KMS-11 (cell line): ENCODE measurements around the gene MDFI.
A peak's percentile ranks its signal among the peaks of the same experiment; 100 is the strongest.

Experiments
- H2AFZ ChIP-seq: fragments of 200-600 bp; sonication (generic); 2 replicates; pipeline ENCODE4 v1.6.1; 2016; ENCODE audit warnings: antibody characterized with exemption, mixed run types, low read depth
- H3K27ac ChIP-seq: fragments of 200-600 bp; sonication (generic); 2 replicates; pipeline ENCODE4 v1.6.1; 2016; ENCODE audit warnings: mild to moderate bottlenecking, mixed run types
- H3K27me3 ChIP-seq: fragments of 200-600 bp; sonication (generic); 2 replicates; pipeline ENCODE4 v1.6.1; 2017; ENCODE audit warnings: mild to moderate bottlenecking, low read depth, mixed run types, moderate library complexity; ENCODE audit not compliant: insufficient read depth
- H3K36me3 ChIP-seq: fragments of 200-600 bp; sonication (generic); 2 replicates; pipeline ENCODE4 v1.6.1; 2017; ENCODE audit warnings: mild to moderate bottlenecking, mixed run types; ENCODE audit not compliant: insufficient read depth
- H3K4me1 ChIP-seq: fragments of 200-600 bp; sonication (generic); 2 replicates; pipeline ENCODE4 v1.6.1; 2016; ENCODE audit warnings: mild to moderate bottlenecking, low read depth, mixed run types; ENCODE audit not compliant: poor library complexity, severe bottlenecking
- H3K4me2 ChIP-seq: fragments of 200-600 bp; sonication (generic); 2 replicates; pipeline ENCODE4 v1.7.0; 2016; ENCODE audit warnings: mild to moderate bottlenecking, mixed run types
- H3K4me3 ChIP-seq: fragments of 200-600 bp; sonication (generic); IDR thresholded peaks from 2 replicates; pipeline ENCODE4 v1.6.1; 2017; ENCODE audit warnings: low read depth, low read length, mixed read lengths; ENCODE audit not compliant: insufficient read depth
- H3K79me2 ChIP-seq: fragments of 200-600 bp; sonication (generic); 2 replicates; pipeline ENCODE4 v1.6.1; 2016; ENCODE audit warnings: low read depth, mixed run types; ENCODE audit not compliant: insufficient read depth
- H3K9ac ChIP-seq: fragments of 200-600 bp; sonication (generic); 2 replicates; pipeline ENCODE4 v1.6.1; 2016; ENCODE audit warnings: mild to moderate bottlenecking, mixed run types
- H4K20me1 ChIP-seq: fragments of 200-600 bp; sonication (generic); 2 replicates; pipeline ENCODE4 v1.6.1; 2016; ENCODE audit warnings: mild to moderate bottlenecking, mixed run types; ENCODE audit not compliant: insufficient read depth
- CTCF ChIP-seq: fragments of 200-600 bp; sonication (generic); conservative IDR thresholded peaks from 2 replicates; pipeline ENCODE4 v1.6.1; 2017; ENCODE audit warnings: low read depth, mild to moderate bottlenecking, antibody characterized with exemption, low read length, moderate library complexity, mixed read lengths

The MDFI gene

GRCh38 chr6:41599852-41600445, 38.3 kb upstream of the MDFI start:
- H3K9ac ChIP-seq, result no peak overlapping the region
- no peaks in the 10 kb centered on the region for H4K20me1 ChIP-seq
- H3K4me1 ChIP-seq, result peaks cover 4% of the 10 kb centered on the region
- H2AFZ ChIP-seq, result no peak overlapping the region
- no peaks in the 10 kb centered on the region for H3K36me3 ChIP-seq
- H3K27me3 ChIP-seq, result no peaks in the 10 kb centered on the region
- H3K27ac ChIP-seq, result no peak overlapping the region
- no peak for TF ChIP-seq CTCF
- H3K79me2 ChIP-seq, result no peaks in the 10 kb centered on the region
- no peak overlapping the region for H3K4me2 ChIP-seq
- H3K4me3 ChIP-seq, result no peak overlapping the region

GRCh38 chr6:41600499-41601247, 37.6 kb upstream of the MDFI start:
- no peak for TF ChIP-seq CTCF
- Histone ChIP-seq H3K4me2 (no peak overlapping the region), H3K27me3 (no peaks in the 10 kb centered on the region), H3K4me1 (peaks cover 4% of the 10 kb centered on the region), H3K79me2 (no peaks in the 10 kb centered on the region), H3K9ac (no peak overlapping the region), H2AFZ (no peak overlapping the region), H3K4me3 (no peak overlapping the region), H3K27ac (no peak overlapping the region), H4K20me1 (no peaks in the 10 kb centered on the region), H3K36me3 (no peaks in the 10 kb centered on the region)

GRCh38 chr6:41601248-41601549, 37.1 kb upstream of the MDFI start:
- Histone ChIP-seq H3K27ac (no peak overlapping the region), H3K27me3 (no peaks in the 10 kb centered on the region), H2AFZ (no peak overlapping the region), H4K20me1 (no peaks in the 10 kb centered on the region), H3K9ac (no peak overlapping the region), H3K4me1 (peaks cover 4% of the 10 kb centered on the region), H3K79me2 (no peaks in the 10 kb centered on the region), H3K36me3 (no peaks in the 10 kb centered on the region), H3K4me2 (no peak overlapping the region), H3K4me3 (no peak overlapping the region)
- TF ChIP-seq CTCF, result no peak

GRCh38 chr6:41602422-41602743, 35.9 kb upstream of the MDFI start:
- no peaks in the 10 kb centered on the region for H3K79me2 ChIP-seq
- H2AFZ ChIP-seq, result no peak overlapping the region; the same call in 1 of the 2 replicates
- H3K4me1 ChIP-seq, result peaks cover 4% of the 10 kb centered on the region
- H3K9ac ChIP-seq, result no peak overlapping the region
- peak overlapping the region; percentile 8; the same call in 1 of the 2 replicates for H3K4me2 ChIP-seq
- H3K27ac ChIP-seq, result no peak overlapping the region
- H3K4me3 ChIP-seq, result no peak overlapping the region
- H4K20me1 ChIP-seq, result no peaks in the 10 kb centered on the region
- no peaks in the 10 kb centered on the region for H3K36me3 ChIP-seq
- no peaks in the 10 kb centered on the region for H3K27me3 ChIP-seq
- no peak for TF ChIP-seq CTCF
